Measurements from ENCODE around the gene CD40.

DNA sequence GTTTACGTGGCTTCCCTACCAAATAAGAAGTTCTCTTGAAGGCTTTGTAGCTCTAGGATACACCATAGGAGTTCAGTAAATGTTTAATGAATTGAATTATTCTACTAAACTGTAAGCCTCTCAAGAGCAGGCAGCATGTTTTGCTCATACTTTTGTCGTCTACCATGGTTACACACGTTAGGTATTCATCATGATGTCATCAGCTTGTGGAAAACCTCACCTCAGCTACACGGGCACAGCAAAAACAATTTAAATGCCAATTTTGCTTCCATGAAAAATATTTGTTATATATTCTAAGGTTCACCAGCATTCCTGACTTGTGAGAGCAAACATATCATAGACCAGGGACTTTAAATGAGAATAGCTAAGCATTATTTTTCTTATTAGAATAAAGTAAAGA lies 45.1 kb upstream of the CD40 start:
- TF ChIP-seq, protein P1, sequence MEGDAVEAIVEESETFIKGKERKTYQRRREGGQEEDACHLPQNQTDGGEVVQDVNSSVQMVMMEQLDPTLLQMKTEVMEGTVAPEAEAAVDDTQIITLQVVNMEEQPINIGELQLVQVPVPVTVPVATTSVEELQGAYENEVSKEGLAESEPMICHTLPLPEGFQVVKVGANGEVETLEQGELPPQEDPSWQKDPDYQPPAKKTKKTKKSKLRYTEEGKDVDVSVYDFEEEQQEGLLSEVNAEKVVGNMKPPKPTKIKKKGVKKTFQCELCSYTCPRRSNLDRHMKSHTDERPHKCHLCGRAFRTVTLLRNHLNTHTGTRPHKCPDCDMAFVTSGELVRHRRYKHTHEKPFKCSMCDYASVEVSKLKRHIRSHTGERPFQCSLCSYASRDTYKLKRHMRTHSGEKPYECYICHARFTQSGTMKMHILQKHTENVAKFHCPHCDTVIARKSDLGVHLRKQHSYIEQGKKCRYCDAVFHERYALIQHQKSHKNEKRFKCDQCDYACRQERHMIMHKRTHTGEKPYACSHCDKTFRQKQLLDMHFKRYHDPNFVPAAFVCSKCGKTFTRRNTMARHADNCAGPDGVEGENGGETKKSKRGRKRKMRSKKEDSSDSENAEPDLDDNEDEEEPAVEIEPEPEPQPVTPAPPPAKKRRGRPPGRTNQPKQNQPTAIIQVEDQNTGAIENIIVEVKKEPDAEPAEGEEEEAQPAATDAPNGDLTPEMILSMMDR (IDR thresholded peaks at IDR 0.05; ENCODE audit: insufficient read depth, low read length, poor library complexity, severe bottlenecking) = no peak
- no peak for TF ChIP-seq EZH2phosphoT487 (conservative IDR thresholded peaks at IDR 0.05; ENCODE audit: low read length)
